Measurements from ENCODE around the gene RIMKLA. TPM values are rescaled to one million over a fixed set of nuclear protein-coding genes. Genes with fewer than 3 reads are reported as not detected.

RIMKLA gene
- total and polyA plus RNA-seq, 3 experiments from 2014 or later: 0.24 to 2.0 (median 1.4) TPM

DNA sequence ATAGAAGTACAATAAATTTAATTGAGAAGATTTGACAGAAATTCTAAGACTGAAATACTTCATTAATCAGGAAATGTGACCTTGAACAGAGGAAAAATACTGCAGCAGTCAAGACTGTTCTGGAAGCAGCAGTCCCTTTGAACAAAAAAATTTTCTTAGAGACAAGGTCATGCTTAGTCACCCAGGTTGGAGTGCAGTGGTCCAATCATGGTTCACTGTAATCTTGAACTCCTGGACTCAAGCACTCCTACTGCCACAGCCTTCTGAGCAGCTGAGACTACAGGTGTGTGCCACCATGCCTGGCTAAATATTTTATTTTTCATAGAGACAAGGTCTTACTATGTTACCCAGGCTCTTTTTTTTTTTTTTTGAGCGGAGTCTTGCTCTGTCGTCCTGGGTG, 80.6 kb downstream of the RIMKLA start:
- no peak overlapping the region for H3K4me3 ChIP-seq (ENCODE audit: low read length)
- POLR2A ChIA-PET: no interaction called here

DNA sequence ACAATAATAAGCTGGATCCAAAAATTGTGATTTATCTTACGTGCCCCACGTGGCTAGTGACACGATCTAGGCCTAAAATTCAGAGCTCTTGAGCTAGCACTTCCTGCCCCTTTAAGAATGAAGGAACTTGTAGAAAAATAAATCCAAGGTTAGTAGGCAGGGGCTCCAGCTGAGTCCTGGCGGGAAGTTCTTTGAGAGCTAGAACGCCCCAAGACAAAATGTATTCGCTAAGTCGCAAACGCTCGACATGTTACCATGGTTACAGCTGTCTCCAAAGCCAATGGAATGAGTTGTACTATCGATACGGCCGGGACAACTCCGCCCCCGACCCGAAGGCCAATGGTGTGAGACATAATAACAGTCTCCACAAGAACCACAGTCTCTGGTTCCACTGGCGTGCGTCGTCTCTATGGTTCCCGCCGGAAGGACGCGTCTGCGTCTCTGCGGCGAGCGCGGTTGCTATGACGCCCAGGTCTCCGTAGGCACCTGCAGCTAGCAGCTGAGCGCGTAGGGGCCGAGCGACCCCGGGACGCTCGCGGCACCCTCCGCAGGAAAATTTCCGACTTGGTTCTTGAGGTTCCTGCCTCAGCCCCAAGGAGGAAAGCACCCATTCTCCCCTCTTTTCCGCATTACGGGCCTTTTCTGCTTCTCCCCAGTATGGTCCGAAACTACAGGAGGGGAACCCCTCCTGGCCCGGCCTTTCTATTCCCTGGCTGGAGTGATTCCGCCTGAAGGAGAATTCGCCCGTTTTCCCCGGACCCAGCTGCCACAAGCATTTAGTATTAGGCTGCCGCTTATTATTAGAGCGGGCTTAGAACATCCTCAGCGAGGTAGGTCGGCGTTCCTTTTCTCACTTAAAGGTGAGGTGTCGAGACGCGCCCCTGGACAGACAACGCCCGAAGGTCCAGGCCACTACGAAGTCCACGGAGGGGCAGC, 82.5 kb downstream of the RIMKLA start, which contains the start of gene CCDC30:
CCDC30 (plus strand) TSS at position 459 of the 936 bp plus-strand sequence. CDS start 17,266 bp downstream, outside the sequence.
- peak within 1 kb of the TSS; percentile 59 for H3K4me3 ChIP-seq (ENCODE audit: low read length)
- peaks cover 22% of the 10 kb centered on the region for H3K4me1 ChIP-seq (ENCODE audit: insufficient read depth, low read length)
- H3K9me3 ChIP-seq (ENCODE audit: low read length): no peaks in the 10 kb centered on the region
- Mint-ChIP-seq H3K27me3 (no peaks in the 10 kb centered on the region), H3K4me1 (peaks cover 45 to 49% (median 46%) of the 10 kb centered on the region in 3 donors), H3K27ac (peak within 1 kb of the TSS; percentile 88 to 99 (median 97)), H3K9me3 (no peaks in the 10 kb centered on the region), H3K36me3 (peaks cover 0 to 41% (median 3%) of the 10 kb centered on the region in 3 donors), H3K4me3 (peak within 1 kb of the TSS; percentile 83 to 92 (median 87))
- H3K27ac ChIP-seq (ENCODE audit: low read depth, low read length): peak within 1 kb of the TSS; percentile 57
- DNase-seq: peak; percentile 93 to 99 (median 98)
- ChIA-PET POLR2A (interaction anchor here (1.5 kb wide), 1 partner anchor 304 kb away, joined by 9 read pairs; the partner anchor contains the start of genes C1orf50 and P3H1), CTCF (no interaction called here)
- H3K36me3 ChIP-seq (ENCODE audit: insufficient read depth, low read length): peaks cover 23% of the 10 kb centered on the region
- no peaks in the 10 kb centered on the region for H3K27me3 ChIP-seq (ENCODE audit: insufficient read depth, low read length, poor library complexity, severe bottlenecking)

More for the DNA sequence above, 80.6 kb downstream of the RIMKLA start:
- Histone ChIP-seq H3K4me1 (ENCODE audit: insufficient read depth, low read length) (peaks cover 35% of the 10 kb centered on the region), H3K36me3 (ENCODE audit: insufficient read depth, low read length) (peaks cover 25% of the 10 kb centered on the region), H3K27me3 (ENCODE audit: insufficient read depth, low read length, poor library complexity, severe bottlenecking) (no peaks in the 10 kb centered on the region), H3K9me3 (ENCODE audit: low read length) (no peaks in the 10 kb centered on the region), H3K27ac (ENCODE audit: low read depth, low read length) (no peak overlapping the region)
- H3K4me3 Mint-ChIP-seq: peak overlapping the region in 1 of 7 donors; percentile 18
- DNase-seq: no peak
- no peaks in the 10 kb centered on the region for H3K9me3 Mint-ChIP-seq
- H3K36me3 Mint-ChIP-seq: peaks cover 0 to 58% (median 9%) of the 10 kb centered on the region in 3 donors
- H3K4me1 Mint-ChIP-seq: peaks cover 57 to 64% (median 60%) of the 10 kb centered on the region in 3 donors
- CTCF ChIA-PET: no interaction called here
- no peaks in the 10 kb centered on the region for H3K27me3 Mint-ChIP-seq
- peak overlapping the region; percentile 51 to 99 (median 84) for H3K27ac Mint-ChIP-seq

GRCh38 chr1:42463921-42464320, 83.3 kb downstream of the RIMKLA start:
- Mint-ChIP-seq H3K36me3 (peaks cover 3 to 33% (median 7%) of the 10 kb centered on the region in 3 donors), H3K4me1 (peaks cover 38 to 40% (median 39%) of the 10 kb centered on the region in 3 donors), H3K27ac (peak overlapping the region; percentile 64 to 99 (median 95)), H3K4me3 (peak overlapping the region; percentile 81 to 92 (median 87)), H3K9me3 (no peaks in the 10 kb centered on the region), H3K27me3 (peaks cover 0 to 3% of the 10 kb centered on the region in 2 donors)
- ChIA-PET POLR2A (no interaction called here), CTCF (no interaction called here)
- H3K27ac ChIP-seq (ENCODE audit: low read depth, low read length): no peak overlapping the region
- H3K36me3 ChIP-seq (ENCODE audit: insufficient read depth, low read length): peaks cover 15% of the 10 kb centered on the region
- no peaks in the 10 kb centered on the region for H3K9me3 ChIP-seq (ENCODE audit: low read length)
- H3K27me3 ChIP-seq (ENCODE audit: insufficient read depth, low read length, poor library complexity, severe bottlenecking): no peaks in the 10 kb centered on the region
- H3K4me1 ChIP-seq (ENCODE audit: insufficient read depth, low read length): peaks cover 14% of the 10 kb centered on the region
- no peak for DNase-seq
- H3K4me3 ChIP-seq (ENCODE audit: low read length): no peak overlapping the region

DNA sequence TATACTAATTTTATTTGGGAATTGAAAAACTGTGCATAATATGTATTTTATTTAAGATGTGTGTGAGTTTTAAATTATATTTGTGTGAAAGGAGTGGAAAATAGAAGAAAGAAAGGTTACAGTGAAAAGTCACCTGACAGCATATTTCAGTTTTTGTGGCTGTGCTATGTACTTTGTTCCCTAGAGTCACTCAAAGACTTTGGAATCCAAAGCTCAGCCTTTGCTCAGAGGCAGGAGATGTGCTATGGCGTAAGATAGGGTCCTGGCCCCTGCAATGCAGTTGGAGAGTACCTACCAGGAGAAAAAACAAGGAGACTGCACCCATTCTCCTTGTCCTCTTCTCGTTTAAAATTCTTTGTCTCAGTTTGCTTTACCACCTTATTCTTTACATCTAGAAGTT, 85.4 kb downstream of the RIMKLA start:
- no peak for DNase-seq
- ChIA-PET POLR2A (no interaction called here), CTCF (no interaction called here)
- Histone ChIP-seq H3K27me3 (ENCODE audit: insufficient read depth, low read length, poor library complexity, severe bottlenecking) (no peaks in the 10 kb centered on the region), H3K9me3 (ENCODE audit: low read length) (no peaks in the 10 kb centered on the region), H3K4me1 (ENCODE audit: insufficient read depth, low read length) (peaks cover 14% of the 10 kb centered on the region), H3K27ac (ENCODE audit: low read depth, low read length) (no peak overlapping the region), H3K36me3 (ENCODE audit: insufficient read depth, low read length) (no peaks in the 10 kb centered on the region), H3K4me3 (ENCODE audit: low read length) (no peak overlapping the region)
- H3K36me3 Mint-ChIP-seq: peaks cover 8 to 13% (median 9%) of the 10 kb centered on the region in 3 donors
- H3K4me3 Mint-ChIP-seq: no peak overlapping the region
- peaks cover 22 to 23% (median 23%) of the 10 kb centered on the region in 3 donors for H3K4me1 Mint-ChIP-seq
- no peak overlapping the region for H3K27ac Mint-ChIP-seq
- H3K27me3 Mint-ChIP-seq: peaks cover 0 to 3% of the 10 kb centered on the region in 2 donors
- H3K9me3 Mint-ChIP-seq: no peaks in the 10 kb centered on the region

DNA sequence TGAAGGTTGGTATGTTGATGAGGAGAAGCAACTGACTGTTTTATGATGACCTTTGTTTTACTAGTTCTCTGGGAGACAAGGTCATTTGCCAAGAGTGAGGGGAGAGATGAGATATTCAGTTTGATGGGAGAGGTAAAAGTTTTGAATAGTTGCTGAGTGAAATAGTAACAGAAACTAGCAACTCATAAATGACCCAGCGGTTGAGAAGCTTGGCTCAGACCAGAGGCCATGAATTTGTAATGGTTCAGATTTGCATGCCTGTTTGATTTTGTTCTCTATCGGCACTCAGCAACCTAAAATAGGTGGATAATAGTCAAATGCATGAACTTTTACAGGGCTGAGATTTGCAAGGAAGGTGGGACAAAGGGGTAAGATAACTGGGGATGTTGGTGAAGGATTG, 89.1 kb downstream of the RIMKLA start:
- POLR2A ChIA-PET: no interaction called here
- H3K27me3 ChIP-seq (ENCODE audit: insufficient read depth, low read length, poor library complexity, severe bottlenecking): no peaks in the 10 kb centered on the region
- H3K27ac Mint-ChIP-seq: no peak overlapping the region
- no peaks in the 10 kb centered on the region for H3K9me3 ChIP-seq (ENCODE audit: low read length)
- no peak for DNase-seq
- H3K4me3 ChIP-seq (ENCODE audit: low read length): no peak overlapping the region
- H3K36me3 Mint-ChIP-seq: peaks cover 1 to 10% (median 9%) of the 10 kb centered on the region in 3 donors
- H3K27ac ChIP-seq (ENCODE audit: low read depth, low read length): no peak overlapping the region
- no peaks in the 10 kb centered on the region for H3K9me3 Mint-ChIP-seq
- H3K27me3 Mint-ChIP-seq: peaks cover 0 to 3% of the 10 kb centered on the region in 2 donors
- H3K4me3 Mint-ChIP-seq: no peak overlapping the region
- H3K4me1 Mint-ChIP-seq: no peaks in the 10 kb centered on the region
- CTCF ChIA-PET: no interaction called here
- no peaks in the 10 kb centered on the region for H3K4me1 ChIP-seq (ENCODE audit: insufficient read depth, low read length)
- no peaks in the 10 kb centered on the region for H3K36me3 ChIP-seq (ENCODE audit: insufficient read depth, low read length)

Other genes starting within 250 kb of the RIMKLA start
- gene GUCA2B, start 227.4 kb upstream of the RIMKLA start, total RNA-seq: not detected
- not detected for gene GUCA2B, start 227.4 kb upstream of the RIMKLA start, polyA plus RNA-seq
- not detected for gene GUCA2A, start 216.0 kb upstream of the RIMKLA start, total RNA-seq
- not detected for gene GUCA2A, start 216.0 kb upstream of the RIMKLA start, polyA plus RNA-seq
- 10 to 100 TPM; 48.0 to 48.3 TPM for gene FOXJ3, start 45.6 kb upstream of the RIMKLA start, total RNA-seq
- gene FOXJ3, start 45.6 kb upstream of the RIMKLA start, polyA plus RNA-seq: 35.7 TPM
- gene ZMYND12, start 75.2 kb downstream of the RIMKLA start, total RNA-seq: under 1 TPM; 0.69 to 0.85 TPM
- gene ZMYND12, start 75.2 kb downstream of the RIMKLA start, polyA plus RNA-seq: not detected
- 10 to 100 TPM; 45.3 to 45.7 TPM for gene PPCS, start 75.8 kb downstream of the RIMKLA start, total RNA-seq
- gene PPCS, start 75.8 kb downstream of the RIMKLA start, polyA plus RNA-seq: 113 TPM
- gene CCDC30, start 82.5 kb downstream of the RIMKLA start, total RNA-seq: 1 to 10 TPM; 1.5 to 1.9 TPM
- gene CCDC30, start 82.5 kb downstream of the RIMKLA start, polyA plus RNA-seq: 0.58 TPM

All from CD8-positive, alpha-beta memory T cell (primary cell).